NCI-H774 (cell line): ENCODE results near the gene CLSTN1.
"Not testable (repeated sequence)": the region's sequence is repeated elsewhere in the genome, so short reads cannot be mapped to it uniquely, and the experiment has no call there.

Experiments used
- DNase-seq: peaks from one replicate; lab custom pipeline; 2025; lab: John Stamatoyannopoulos, UW

CLSTN1 gene

GRCh38 chr1:9761855-9762254, 61.9 kb downstream of the CLSTN1 start:
- no peak for DNase-seq

GRCh38 chr1:9760824-9761223, 62.9 kb downstream of the CLSTN1 start:
- DNase-seq: no peak

GRCh38 chr1:9759939-9760338, 63.8 kb downstream of the CLSTN1 start:
- DNase-seq: no peak

GRCh38 chr1:9758559-9759121, 65.1 kb downstream of the CLSTN1 start:
- DNase-seq: no peak

GRCh38 chr1:9755441-9755995, 68.2 kb downstream of the CLSTN1 start:
- DNase-seq: no peak

GRCh38 chr1:9753121-9753531, 70.6 kb downstream of the CLSTN1 start:
- DNase-seq: no peak

GRCh38 chr1:9751971-9752370, 71.8 kb downstream of the CLSTN1 start:
- DNase-seq: no peak

GRCh38 chr1:9749361-9749760, 74.4 kb downstream of the CLSTN1 start:
- DNase-seq: no peak

- not testable (repeated sequence) for DNase-seq
Measured at GRCh38 chr1:9748391-9748790, 75.4 kb downstream of the CLSTN1 start.

- DNase-seq: no peak
Measured at GRCh38 chr1:9746651-9747050, 77.1 kb downstream of the CLSTN1 start.

- no peak for DNase-seq
Measured at GRCh38 chr1:9746211-9746610, 77.6 kb downstream of the CLSTN1 start.

GRCh38 chr1:9744106-9744799, 79.5 kb downstream of the CLSTN1 start:
- DNase-seq: no peak

- DNase-seq: no peak
Measured at GRCh38 chr1:9737671-9738070, 86.1 kb downstream of the CLSTN1 start.

- DNase-seq: no peak
Measured at GRCh38 chr1:9737057-9737456, 86.7 kb downstream of the CLSTN1 start.

GRCh38 chr1:9736241-9736640, 87.5 kb downstream of the CLSTN1 start:
- DNase-seq: no peak

- no peak for DNase-seq
Measured at GRCh38 chr1:9735800-9736199, 88.0 kb downstream of the CLSTN1 start.

GRCh38 chr1:9733160-9733789, 90.5 kb downstream of the CLSTN1 start:
- no peak for DNase-seq

- DNase-seq: no peak
Measured at GRCh38 chr1:9732123-9732971, 91.4 kb downstream of the CLSTN1 start.

- no peak for DNase-seq
Measured at GRCh38 chr1:9731561-9731960, 92.2 kb downstream of the CLSTN1 start.

GRCh38 chr1:9731051-9731537, 92.7 kb downstream of the CLSTN1 start:
- no peak for DNase-seq

- no peak for DNase-seq
Measured at GRCh38 chr1:9730096-9730901, 93.5 kb downstream of the CLSTN1 start.
